IMR-90 (cell line): ENCODE measurements around the gene PCSK2. TPM values are rescaled to one million over a fixed set of nuclear protein-coding genes. Genes with fewer than 3 reads are reported as not detected.

Experiments
- ATAC-seq: fragments of 200-7000 bp; cut with Tn5 transposase; 2 replicates; pipeline ENCODE4 v1.9.1; 2020; ENCODE audit warnings: low read depth, mild to moderate bottlenecking, moderate library complexity
- BruUV-seq: library from RNA; stranded (reverse); fragments of 400-500 nt; replicated peaks from 2 replicates; lab custom pipeline; 2021; lab: Mats Ljungman, UMichigan
- CTCF ChIA-PET: fragments of 300-600 bp; formaldehyde crosslinking; extraction: SDS; loops from one replicate; lab custom pipeline; 2021; ENCODE audit warnings: antibody characterized with exemption; lab: Yijun Ruan, JAX
- POLR2A ChIA-PET: fragments of 300-600 bp; sonication (Branson Sonifier 250); formaldehyde crosslinking; loops from one replicate; lab custom pipeline; 2022; ENCODE audit warnings: antibody characterized with exemption; ENCODE audit not compliant: unreplicated experiment; lab: Charles Lee
- DNase-seq: peaks from one replicate; pipeline ENCODE4 v3.0.0; 2013
- H2AFZ ChIP-seq: replicated peaks from 2 replicates; pipeline ENCODE3; 2013; ENCODE audit warnings: low read length, mild to moderate bottlenecking; ENCODE audit not compliant: poor library complexity
- H2AK5ac ChIP-seq: 2 replicates; pipeline ENCODE4 v1.6.1; 2013; ENCODE audit warnings: low read depth, low read length, inconsistent platforms
- H2AK9ac ChIP-seq: replicated peaks from 2 replicates; pipeline ENCODE3; 2013; ENCODE audit warnings: mild to moderate bottlenecking, low read depth, low read length, moderate library complexity; ENCODE audit not compliant: poor library complexity
- H2BK120ac ChIP-seq: 2 replicates; pipeline ENCODE4 v1.6.1; 2013; ENCODE audit warnings: low read depth, low read length, inconsistent platforms
- H2BK15ac ChIP-seq: 3 replicates; pipeline ENCODE4 v1.6.1; 2013; ENCODE audit warnings: low read depth, low read length, inconsistent platforms
- H2BK20ac ChIP-seq: 2 replicates; pipeline ENCODE4 v1.6.1; 2013; ENCODE audit warnings: low read depth, mild to moderate bottlenecking, inconsistent platforms, low read length, moderate library complexity
- H2BK5ac ChIP-seq: 2 replicates; pipeline ENCODE4 v1.6.1; 2013; ENCODE audit warnings: mild to moderate bottlenecking, low read depth, low read length, inconsistent platforms; ENCODE audit not compliant: poor library complexity, severe bottlenecking
- H3K14ac ChIP-seq: replicated peaks from 2 replicates; pipeline ENCODE4 v1.6.1; 2013; ENCODE audit warnings: low read depth, low read length, inconsistent platforms
- H3K18ac ChIP-seq: 2 replicates; pipeline ENCODE4 v1.6.1; 2013; ENCODE audit warnings: low read depth, low read length, control low read depth
- H3K23ac ChIP-seq: 2 replicates; pipeline ENCODE4 v1.6.1; 2013; ENCODE audit warnings: low read depth, low read length, inconsistent platforms
- H3K27ac ChIP-seq: 2 replicates; pipeline ENCODE4 v1.5.1; 2013; ENCODE audit warnings: mild to moderate bottlenecking, control low read depth, low read length; ENCODE audit not compliant: insufficient read depth
- H3K27me3 ChIP-seq: 2 replicates; pipeline ENCODE4 v1.6.1; 2013; ENCODE audit warnings: low read length; ENCODE audit not compliant: control insufficient read depth, insufficient read depth
- H3K36me3 ChIP-seq: 2 replicates; pipeline ENCODE4 v1.6.1; 2013; ENCODE audit warnings: low read length, mixed read lengths; ENCODE audit not compliant: control insufficient read depth, insufficient read depth
- H3K4ac ChIP-seq: 2 replicates; pipeline ENCODE4 v1.6.1; 2013; ENCODE audit warnings: low read depth, low read length, inconsistent platforms
- H3K4me1 ChIP-seq: 2 replicates; pipeline ENCODE4 v1.6.1; 2013; ENCODE audit warnings: low read length, mixed read lengths; ENCODE audit not compliant: control insufficient read depth, insufficient read depth
- H3K4me2 ChIP-seq: 2 replicates; pipeline ENCODE4 v1.6.1; 2013; ENCODE audit warnings: low read depth, mild to moderate bottlenecking, control low read depth, low read length, moderate library complexity
- H3K4me3 ChIP-seq: 2 replicates; pipeline ENCODE4 v1.5.1; 2013; ENCODE audit warnings: low read depth, mild to moderate bottlenecking, control low read depth, low read length, moderate library complexity; ENCODE audit not compliant: insufficient read depth
- H3K56ac ChIP-seq: 2 replicates; pipeline ENCODE4 v1.6.1; 2013; ENCODE audit warnings: low read length, inconsistent platforms; ENCODE audit not compliant: insufficient read depth; ENCODE audit errors: extremely low read depth
- H3K79me1 ChIP-seq, 2 experiments: 2 replicates each; pipeline ENCODE4 v1.6.1; 2013; ENCODE audit warnings: low read length in 2 of 2, inconsistent platforms in 1 of 2, low read depth in 1 of 2
- H3K9ac ChIP-seq: 2 replicates; pipeline ENCODE4 v1.6.1; 2013; ENCODE audit warnings: low read depth, low read length, control low read depth
- H3K9me1 ChIP-seq: 2 replicates; pipeline ENCODE4 v1.6.1; 2013; ENCODE audit warnings: low read length, inconsistent platforms; ENCODE audit not compliant: insufficient read depth
- H3K9me3 ChIP-seq: 2 replicates; pipeline ENCODE4 v1.6.1; 2013; ENCODE audit warnings: low read length; ENCODE audit not compliant: control insufficient read depth, insufficient read depth
- H4K20me1 ChIP-seq: 2 replicates; pipeline ENCODE4 v1.6.1; 2013; ENCODE audit warnings: low read length, inconsistent platforms; ENCODE audit not compliant: insufficient read depth
- H4K5ac ChIP-seq: 2 replicates; pipeline ENCODE4 v1.6.1; 2013; ENCODE audit warnings: mild to moderate bottlenecking, low read depth, low read length, control low read depth
- H4K8ac ChIP-seq, 2 experiments: 2 replicates each; pipeline ENCODE4 v1.6.1; 2013; ENCODE audit warnings: low read depth in 2 of 2, low read length in 2 of 2, control low read depth in 1 of 2, inconsistent platforms in 1 of 2
- H4K91ac ChIP-seq: 2 replicates; pipeline ENCODE4 v1.6.1; 2013; ENCODE audit warnings: low read depth, low read length, inconsistent platforms; ENCODE audit not compliant: insufficient read depth
- MXI1 ChIP-seq: IDR thresholded peaks from 2 replicates; pipeline ENCODE4 v1.6.1; 2012; ENCODE audit warnings: low read depth, mild to moderate bottlenecking, low read length, moderate library complexity, borderline replicate concordance
- RAD21 ChIP-seq: IDR thresholded peaks from 2 replicates; pipeline ENCODE4 v1.6.1; 2012; ENCODE audit warnings: low read length, improper control_type of control experiment
- RCOR1 ChIP-seq: IDR thresholded peaks from 2 replicates; pipeline ENCODE4 v1.6.1; 2012; ENCODE audit warnings: mild to moderate bottlenecking, low read length, improper control_type of control experiment; ENCODE audit not compliant: insufficient replicate concordance
- WGBS, 2 experiments: methylation state at CpG; one replicate each; pipeline versions ENCODE4 v1.1.5 to v1.1.7; 2013; ENCODE audit warnings: missing lambda C conversion rate in 2 of 2; ENCODE audit not compliant: insufficient read length in 1 of 2; ENCODE audit errors: extremely low coverage in 2 of 2; 5-methylcytosine and 5-hydroxymethylcytosine counted together
- dilution Hi-C: fragments of 300-500 bp; cut with HindIII; formaldehyde crosslinking; loops from one replicate; pipeline ENCODE4 v1.14.3; 2018; ENCODE audit warnings: low sequenced_read_pairs; ENCODE audit not compliant: unreplicated experiment
- in situ Hi-C: fragments of 300-500 bp; cut with MboI; formaldehyde crosslinking; loops from 3 replicates; pipeline ENCODE4 v1.14.3; 2019; ENCODE audit warnings: low sequenced_read_pairs, inconsistent platforms, mixed read lengths
- intact Hi-C: fragments of 100-400 bp; cut with micrococcal nuclease; formaldehyde crosslinking; loops from 2 replicates; pipeline ENCODE4 v1.10.0; 2022
- polyA plus RNA-seq, 3 experiments: library from polyadenylated mRNA; depleted of rRNA; stranded (reverse); fragments of >200 nt; gene quantifications; 2 replicates each; pipeline ENCODE4 v1.2.3, GENCODE V29; 2012; ENCODE audit warnings: low replicate concordance in 1 of 3
- total RNA-seq: library from RNA; depleted of rRNA; stranded (reverse); fragments of >200 nt; gene quantifications from 2 replicates; pipeline ENCODE4 v1.2.3, GENCODE V29; 2012

PCSK2 gene
- total and polyA plus RNA-seq, 2 of the 4 experiments (the other 2 are of a cell fraction): not detected

DNA sequence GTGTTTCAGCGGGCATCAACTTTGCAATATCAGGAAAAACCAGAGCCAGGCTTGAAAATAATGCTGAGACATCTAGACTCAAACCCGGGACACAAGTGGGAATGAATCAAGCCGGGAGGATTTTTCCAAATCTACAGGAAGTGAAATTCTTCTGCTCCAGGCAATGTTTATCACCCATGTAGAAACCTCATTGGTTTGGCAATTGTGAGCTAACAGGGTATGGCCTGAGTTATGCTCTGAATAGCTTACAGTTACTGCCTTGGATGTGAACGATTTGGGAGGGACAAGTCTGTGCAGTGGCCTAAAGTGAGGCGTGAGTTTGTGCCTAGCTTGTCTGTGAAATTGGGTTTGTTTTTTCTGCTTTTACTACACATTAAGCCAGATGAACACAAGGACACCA, 87.4 kb downstream of the PCSK2 start:
- Histone ChIP-seq H4K91ac (no peak overlapping the region), H2AK9ac (no peak overlapping the region), H3K18ac (no peak overlapping the region), H3K36me3 (no peaks in the 10 kb centered on the region), H2BK20ac (no peak overlapping the region), H3K27me3 (peaks cover 9% of the 10 kb centered on the region), H4K8ac (no peak overlapping the region), H3K4me3 (no peak overlapping the region), H3K79me1 (no peaks in the 10 kb centered on the region), H4K5ac (no peak overlapping the region), H3K4ac (no peak overlapping the region), H3K9me3 (no peaks in the 10 kb centered on the region), H3K56ac (no peak overlapping the region), H3K14ac (no peak overlapping the region), H2BK15ac (no peak overlapping the region), H3K4me2 (no peak overlapping the region), H4K20me1 (no peaks in the 10 kb centered on the region), H3K23ac (no peak overlapping the region), H2BK5ac (no peak overlapping the region), H2BK120ac (no peak overlapping the region), H2AFZ (no peak overlapping the region), H3K9ac (no peak overlapping the region), H3K27ac (no peak overlapping the region), H2AK5ac (no peak overlapping the region), H3K4me1 (no peaks in the 10 kb centered on the region), H3K9me1 (no peaks in the 10 kb centered on the region)
- TF ChIP-seq RCOR1 (no peak), MXI1 (no peak), RAD21 (no peak)
- CTCF ChIA-PET: interaction anchor here (1.3 kb wide), 1 partner anchor 14 kb away, joined by 4 read pairs; no protein-coding TSS in a partner anchor
- POLR2A ChIA-PET: no interaction called here
- intact Hi-C loops (no loop called here), in situ Hi-C loops (no loop called here), dilution Hi-C loops (no loop called here)
- DNase-seq: no peak
- ATAC-seq: no peak
- BruUV-seq: no TSS peak
- WGBS, 2 experiments: 67% methylated on average over 1 of the region's 5 CpGs; no CpG with 5 or more reads in 1 of the 2 experiments
